HT-29 (cell line): ENCODE data around the gene PLAC9. TPM values are rescaled to one million over a fixed set of nuclear protein-coding genes. Genes with fewer than 3 reads are reported as not detected.
A peak's percentile ranks its signal among the peaks of the same experiment; 100 is the strongest.

Source experiments
- DNase-seq: peaks from one replicate; pipeline ENCODE4 v3.0.0-alpha.2; 2015; ENCODE audit warnings: low spot score
- total RNA-seq: library from RNA; depleted of rRNA; stranded (reverse); fragments of >200 nt; shearing (Covaris generic); gene quantifications from 2 replicates; pipeline ENCODE4 v1.2.3, GENCODE V29; 2014; rRNA removed

Gene PLAC9
- total RNA-seq, 1 experiment from 2014 or later = not detected

GRCh38 chr10:80183436-80183835, 50.9 kb downstream of the PLAC9 start:
- DNase-seq = no peak

DNA sequence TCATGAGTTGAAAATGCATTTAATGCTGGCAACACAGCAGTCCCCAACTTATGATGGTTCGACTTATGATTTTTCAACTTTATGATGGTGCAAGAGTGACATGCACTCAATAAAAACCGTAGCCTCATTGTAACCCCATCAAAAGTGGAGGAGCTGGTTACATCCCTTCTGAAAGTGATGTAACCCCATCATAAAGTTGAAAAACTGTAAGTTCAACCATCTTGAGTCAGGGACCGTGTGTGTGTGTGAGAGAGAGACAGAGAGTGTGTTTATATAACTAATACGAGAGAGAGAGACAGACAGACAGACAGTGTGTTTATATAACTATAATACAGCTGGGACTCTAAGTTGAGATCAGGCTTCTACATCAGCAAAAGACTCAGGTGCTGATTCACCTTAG, 51.8 kb downstream of the PLAC9 start:
- no peak for DNase-seq

GRCh38 chr10:80185578-80186299, 53.2 kb downstream of the PLAC9 start:
- DNase-seq = no peak

GRCh38 chr10:80186364-80187012, 54.0 kb downstream of the PLAC9 start:
- no peak for DNase-seq

GRCh38 chr10:80187060-80187459, 54.5 kb downstream of the PLAC9 start:
- DNase-seq = no peak

DNA sequence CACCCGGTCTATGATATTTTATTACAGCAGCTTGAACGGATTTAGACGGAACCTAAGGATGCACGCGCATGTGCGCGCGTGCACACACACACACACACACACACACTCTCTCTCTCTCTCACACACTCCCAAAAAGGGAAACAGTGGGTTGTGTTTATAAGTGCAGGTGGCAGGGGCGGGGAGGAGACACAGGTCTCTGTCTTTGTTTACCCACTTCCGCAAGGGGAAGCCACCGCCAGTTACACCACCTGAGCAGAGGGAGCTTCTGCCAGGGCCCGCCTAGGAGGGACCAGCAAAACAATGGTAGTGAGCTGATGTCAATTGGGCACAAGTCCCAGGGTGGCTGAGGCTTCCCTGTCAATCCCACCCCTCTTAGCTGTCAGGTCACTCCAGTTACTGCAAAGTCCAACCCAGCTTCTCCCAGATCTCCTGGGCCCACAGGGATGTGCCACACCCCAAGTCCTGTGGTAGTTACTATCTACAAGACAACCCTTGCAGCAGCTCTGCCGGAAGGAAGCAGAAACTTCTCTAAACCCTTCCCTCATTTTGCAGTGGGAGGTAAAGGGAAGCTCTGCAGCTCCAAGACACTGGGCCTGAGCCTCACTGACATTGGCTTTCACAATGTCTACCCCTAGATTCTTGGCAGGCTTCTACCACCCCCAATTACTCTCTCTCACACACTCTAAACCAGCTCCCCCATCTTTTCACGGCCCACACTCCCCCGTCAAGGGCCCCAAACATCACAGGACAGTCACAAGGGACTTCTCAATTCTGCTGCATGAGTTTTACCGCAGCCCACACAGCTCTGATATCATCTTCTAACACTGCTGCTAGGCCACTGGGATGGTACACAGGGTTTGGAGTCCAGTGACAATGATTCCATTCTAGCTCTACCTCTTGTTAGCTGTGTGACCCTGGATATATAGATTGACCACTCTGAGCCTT, 55.2 kb downstream of the PLAC9 start:
- no peak for DNase-seq

GRCh38 chr10:80188713-80189112, 56.2 kb downstream of the PLAC9 start:
- no peak for DNase-seq

DNA sequence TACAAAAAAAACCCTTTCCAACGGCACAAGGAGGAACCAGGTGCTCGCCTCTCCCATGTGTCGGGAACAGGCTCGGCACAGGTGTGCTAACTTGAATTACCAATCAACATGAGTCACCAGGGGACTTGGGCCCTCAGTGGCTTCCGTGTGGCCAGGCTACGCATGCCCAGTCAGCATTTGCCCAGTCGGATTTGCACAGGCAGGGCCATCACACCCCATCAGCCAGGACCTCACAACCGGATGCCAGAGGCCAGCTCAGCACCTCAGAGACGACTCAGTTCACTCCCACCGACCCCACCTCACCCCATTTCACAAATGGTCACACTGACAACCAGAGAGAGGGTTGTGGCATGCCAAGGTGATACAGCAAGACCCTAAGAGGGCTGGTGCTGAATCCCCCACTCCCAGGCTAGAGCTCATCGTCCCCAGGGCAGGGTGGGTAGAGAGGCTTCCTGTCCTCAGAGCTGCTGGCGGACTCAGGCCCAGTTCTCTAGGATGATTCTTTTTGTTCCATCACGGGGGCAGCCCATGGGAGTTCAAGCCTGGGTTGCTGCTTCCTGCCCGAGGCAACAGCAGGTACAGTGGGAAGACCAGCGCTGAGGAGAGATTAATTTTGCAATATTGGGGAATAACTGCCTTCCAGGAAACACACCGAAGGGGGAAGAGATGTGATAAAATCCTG, 59.2 kb downstream of the PLAC9 start:
- DNase-seq = peak; percentile 90

DNA sequence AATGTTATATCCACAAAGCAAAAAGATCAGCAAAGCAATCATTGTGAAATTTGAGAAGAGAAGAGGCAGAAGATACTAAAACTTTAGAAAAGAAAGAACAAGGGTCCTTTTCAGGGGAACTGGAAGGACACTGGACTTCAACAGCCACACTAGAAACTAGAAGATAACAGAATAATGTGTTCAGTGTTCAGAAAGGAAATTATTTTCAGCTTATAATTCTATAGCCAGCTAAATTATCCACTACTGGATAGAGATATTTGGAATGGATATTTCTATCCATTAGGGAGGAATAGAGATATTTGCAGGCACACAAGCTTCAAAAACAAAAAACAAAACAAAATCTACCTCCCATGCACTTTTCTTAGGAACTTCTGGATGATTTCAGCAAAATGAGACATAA, 60.0 kb downstream of the PLAC9 start:
- no peak for DNase-seq

DNA sequence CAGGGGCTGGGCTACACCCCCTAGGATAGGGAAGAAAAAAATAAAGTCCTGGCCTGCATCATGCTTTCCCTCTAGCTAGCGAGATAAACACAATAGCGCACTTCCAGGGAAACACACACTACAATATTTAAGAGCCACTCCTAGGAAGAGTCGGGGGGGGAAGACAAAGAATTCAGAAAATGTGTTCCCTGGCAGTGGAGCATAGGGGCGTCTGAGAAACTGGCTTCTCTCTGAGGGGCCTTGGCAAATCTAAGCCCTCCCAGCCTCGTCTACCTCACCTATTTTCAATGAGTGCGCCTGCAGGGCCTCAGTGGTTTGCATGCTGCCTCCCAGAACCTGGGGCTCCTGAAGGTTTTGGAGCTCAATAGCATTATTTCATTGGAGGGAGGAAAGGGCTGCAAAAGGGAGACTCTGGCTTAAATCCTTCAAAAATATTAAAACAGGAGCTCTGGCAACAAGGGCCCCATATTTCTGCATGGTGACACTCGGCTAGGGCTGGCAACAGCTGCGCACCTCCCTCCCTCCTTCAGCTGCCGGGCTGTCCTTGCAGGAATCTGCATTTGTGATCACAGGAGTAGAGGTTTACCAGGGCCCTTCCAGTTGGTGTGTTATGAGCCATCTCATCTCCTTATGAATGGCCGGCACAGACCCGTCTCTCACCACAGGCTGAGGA, 62.0 kb downstream of the PLAC9 start:
- no peak for DNase-seq

Other genes starting within 250 kb of the PLAC9 start
- not detected in 2 replicates for gene SFTPD, start 183.6 kb upstream of the PLAC9 start, total RNA-seq
- 1.6 and 3.1 TPM in 2 replicates for gene TMEM254, start 54.1 kb upstream of the PLAC9 start, total RNA-seq
- 305 and 311 TPM in 2 replicates for gene ANXA11, start 72.8 kb downstream of the PLAC9 start, total RNA-seq
- gene MAT1A, start 156.9 kb downstream of the PLAC9 start, total RNA-seq = 0.03 TPM in 1 of 2 replicates, not detected in the other
- gene DYDC1, start 224.0 kb downstream of the PLAC9 start, total RNA-seq = not detected in 2 replicates
- not detected in 2 replicates for gene DYDC2, start 224.1 kb downstream of the PLAC9 start, total RNA-seq